ENCODE measurements around the gene PROM1. TPM values are rescaled to one million over a fixed set of nuclear protein-coding genes. Genes with fewer than 3 reads are reported as not detected.
A peak's percentile ranks its signal among the peaks of the same experiment; 100 is the strongest.

PROM1 gene
- total and polyA plus RNA-seq, 2 donors from 2014 or later, result 28.8 to 276 TPM

DNA sequence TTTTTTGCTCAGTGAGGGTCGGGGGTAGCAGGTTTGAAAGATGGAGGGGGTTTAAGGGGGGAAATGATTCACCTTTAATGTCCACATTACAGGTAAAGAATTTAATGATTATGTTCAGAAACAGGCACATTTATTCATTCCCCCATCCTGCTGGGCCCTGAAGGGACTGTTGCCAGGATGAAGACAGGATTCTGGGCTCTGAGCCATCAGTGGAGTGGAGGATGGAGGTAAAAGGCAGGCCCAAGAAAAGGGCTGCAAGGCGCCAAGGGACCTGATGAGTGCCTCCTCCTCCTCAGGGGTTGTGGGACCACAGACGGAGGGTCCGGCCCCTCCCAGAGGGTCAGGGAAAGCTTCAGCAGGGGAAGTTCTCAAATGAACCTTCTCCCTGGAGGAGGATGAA lies 40.4 kb upstream of the PROM1 start:
- Histone ChIP-seq H3K4me1 (ENCODE audit: control insufficient read depth in 2 of 3, insufficient read depth in 2 of 3, low read depth in 1 of 3, low read length in 3 of 3) (no peaks in the 10 kb centered on the region), H3K9me3 (ENCODE audit: control insufficient read depth in 2 of 3, insufficient read depth in 1 of 3, low read length in 3 of 3) (no peaks in the 10 kb centered on the region)
- intact Hi-C loops (cut with DNase I), result no loop called here

DNA sequence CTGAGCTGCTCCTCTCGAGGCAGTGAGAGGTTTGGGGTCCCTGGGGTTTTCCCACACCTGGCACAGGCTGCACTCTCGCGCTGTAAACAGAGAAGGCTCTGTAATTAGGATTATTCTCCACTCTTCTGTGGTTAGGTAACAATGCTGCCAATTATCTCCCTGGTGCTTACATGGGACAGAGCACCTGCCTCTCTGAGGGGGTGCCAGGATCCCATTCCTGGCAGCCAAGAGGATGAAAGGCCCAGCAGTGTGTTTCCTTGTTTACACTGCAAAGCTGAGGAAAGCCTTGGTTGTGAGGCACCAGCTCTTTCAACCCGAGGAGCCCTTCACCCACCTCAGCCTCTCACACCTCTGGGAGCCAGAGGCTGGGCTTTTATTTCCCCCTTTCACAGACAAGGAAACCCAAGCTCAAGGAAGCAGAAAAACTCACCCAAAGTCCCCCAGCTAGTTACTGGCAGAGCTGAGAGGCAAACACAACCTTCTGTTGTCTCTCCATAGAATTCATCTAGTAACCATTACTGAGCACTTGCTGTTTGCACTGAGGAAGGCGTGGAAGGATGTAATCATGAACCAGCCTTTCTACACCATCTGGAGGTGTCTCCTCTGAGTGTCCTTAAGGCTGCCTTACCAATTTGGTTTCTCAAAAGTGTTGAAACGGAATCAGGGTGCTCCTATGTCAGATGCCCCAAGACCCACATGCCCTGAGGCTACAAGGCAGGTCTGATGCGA lies 39.7 kb upstream of the PROM1 start:
- DNase-seq (peak in 1 of 5 donors; percentile 83), FAIRE-seq (no peak)
- TF ChIP-seq, protein P1, sequence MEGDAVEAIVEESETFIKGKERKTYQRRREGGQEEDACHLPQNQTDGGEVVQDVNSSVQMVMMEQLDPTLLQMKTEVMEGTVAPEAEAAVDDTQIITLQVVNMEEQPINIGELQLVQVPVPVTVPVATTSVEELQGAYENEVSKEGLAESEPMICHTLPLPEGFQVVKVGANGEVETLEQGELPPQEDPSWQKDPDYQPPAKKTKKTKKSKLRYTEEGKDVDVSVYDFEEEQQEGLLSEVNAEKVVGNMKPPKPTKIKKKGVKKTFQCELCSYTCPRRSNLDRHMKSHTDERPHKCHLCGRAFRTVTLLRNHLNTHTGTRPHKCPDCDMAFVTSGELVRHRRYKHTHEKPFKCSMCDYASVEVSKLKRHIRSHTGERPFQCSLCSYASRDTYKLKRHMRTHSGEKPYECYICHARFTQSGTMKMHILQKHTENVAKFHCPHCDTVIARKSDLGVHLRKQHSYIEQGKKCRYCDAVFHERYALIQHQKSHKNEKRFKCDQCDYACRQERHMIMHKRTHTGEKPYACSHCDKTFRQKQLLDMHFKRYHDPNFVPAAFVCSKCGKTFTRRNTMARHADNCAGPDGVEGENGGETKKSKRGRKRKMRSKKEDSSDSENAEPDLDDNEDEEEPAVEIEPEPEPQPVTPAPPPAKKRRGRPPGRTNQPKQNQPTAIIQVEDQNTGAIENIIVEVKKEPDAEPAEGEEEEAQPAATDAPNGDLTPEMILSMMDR (IDR thresholded peaks at IDR 0.05; ENCODE audit: borderline replicate concordance, extremely low read depth, insufficient read depth), result no peak
- Histone ChIP-seq H3K36me3 (ENCODE audit: control insufficient read depth in 2 of 3, insufficient read depth in 3 of 3, low read length in 3 of 3) (no peaks in the 10 kb centered on the region), H3K4me3 (ENCODE audit: low read length in 3 of 3) (no peak overlapping the region), H3K4me1 (ENCODE audit: control insufficient read depth in 2 of 3, insufficient read depth in 2 of 3, low read depth in 1 of 3, low read length in 3 of 3) (no peaks in the 10 kb centered on the region), H3K9me3 (ENCODE audit: control insufficient read depth in 2 of 3, insufficient read depth in 1 of 3, low read length in 3 of 3) (no peaks in the 10 kb centered on the region), H3K9ac (ENCODE audit: low read length in 3 of 3) (no peak overlapping the region), H3K27me3 (ENCODE audit: control insufficient read depth, insufficient read depth, low read length) (no peaks in the 10 kb centered on the region), H3K27ac (ENCODE audit: low read depth in 2 of 2, low read length in 2 of 2) (peak overlapping the region in 1 of 2 donors; percentile 32)
- intact Hi-C loops (cut with DNase I), result no loop called here

More for the DNA sequence above, 40.4 kb upstream of the PROM1 start:
- DNase-seq (no peak), FAIRE-seq (no peak)
- H3K27me3 ChIP-seq (ENCODE audit: control insufficient read depth, insufficient read depth, low read length), result no peaks in the 10 kb centered on the region
- H3K27ac ChIP-seq (ENCODE audit: low read depth in 2 of 2, low read length in 2 of 2), result no peak overlapping the region
- H3K36me3 ChIP-seq (ENCODE audit: control insufficient read depth in 2 of 3, insufficient read depth in 3 of 3, low read length in 3 of 3), result no peaks in the 10 kb centered on the region
- TF ChIP-seq, protein P1 (IDR thresholded peaks at IDR 0.05; ENCODE audit: borderline replicate concordance, extremely low read depth, insufficient read depth), result no peak
- H3K9ac ChIP-seq (ENCODE audit: low read length in 3 of 3), result no peak overlapping the region
- H3K4me3 ChIP-seq (ENCODE audit: low read length in 3 of 3), result no peak overlapping the region

DNA sequence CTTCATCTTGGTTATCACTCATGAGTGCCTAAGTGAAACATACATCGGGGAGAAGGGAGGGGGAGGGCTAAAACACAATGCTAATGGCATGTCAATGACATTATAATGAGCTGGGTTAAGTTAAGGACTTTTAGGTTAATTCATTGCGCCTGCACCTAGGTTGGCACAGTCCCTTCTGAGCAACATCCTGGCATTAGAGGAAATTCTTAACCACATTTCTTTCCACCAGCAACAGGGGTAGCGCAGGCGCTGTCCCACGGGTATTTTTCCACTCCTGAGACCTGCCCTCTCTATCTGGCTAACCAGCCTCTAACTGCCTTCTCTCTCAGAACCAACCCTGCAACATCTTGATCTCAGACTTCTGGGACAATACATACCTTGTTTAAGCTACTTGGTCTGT lies 39.0 kb upstream of the PROM1 start:
- Histone ChIP-seq H3K4me1 (ENCODE audit: control insufficient read depth in 2 of 3, insufficient read depth in 2 of 3, low read depth in 1 of 3, low read length in 3 of 3) (no peaks in the 10 kb centered on the region), H3K4me3 (ENCODE audit: low read length in 3 of 3) (no peak overlapping the region), H3K27me3 (ENCODE audit: control insufficient read depth, insufficient read depth, low read length) (no peaks in the 10 kb centered on the region), H3K9me3 (ENCODE audit: control insufficient read depth in 2 of 3, insufficient read depth in 1 of 3, low read length in 3 of 3) (no peaks in the 10 kb centered on the region), H3K9ac (ENCODE audit: low read length in 3 of 3) (no peak overlapping the region), H3K36me3 (ENCODE audit: control insufficient read depth in 2 of 3, insufficient read depth in 3 of 3, low read length in 3 of 3) (no peaks in the 10 kb centered on the region), H3K27ac (ENCODE audit: low read depth in 2 of 2, low read length in 2 of 2) (no peak overlapping the region)
- FAIRE-seq (no peak), DNase-seq (no peak)
- intact Hi-C loops (cut with DNase I), result no loop called here
- TF ChIP-seq, protein P1 (IDR thresholded peaks at IDR 0.05; ENCODE audit: borderline replicate concordance, extremely low read depth, insufficient read depth), result no peak

Measured in kidney (tissue), 14 donors.